ENCODE data around the gene CLDN18.

The CLDN18 gene

GRCh38 chr3:138012526-138012925, 2.6 kb downstream of the CLDN18 start:
- Histone ChIP-seq H3K79me2 (ENCODE audit: insufficient read depth, low read depth) (no peaks in the 10 kb centered on the region), H3K36me3 (ENCODE audit: insufficient read depth) (no peaks in the 10 kb centered on the region), H3K27me3 (ENCODE audit: insufficient read depth, low read depth) (no peaks in the 10 kb centered on the region), H3K4me3 (IDR thresholded peaks at IDR 0.05; ENCODE audit: insufficient read depth, low read depth, low read length) (no peak overlapping the region), H3K27ac (no peak overlapping the region), H3K4me1 (ENCODE audit: low read depth, poor library complexity, severe bottlenecking) (no peaks in the 10 kb centered on the region), H2AFZ (ENCODE audit: low read depth) (no peak overlapping the region), H4K20me1 (ENCODE audit: insufficient read depth) (no peaks in the 10 kb centered on the region), H3K9ac (no peak overlapping the region), H3K4me2 (no peak overlapping the region)
- TF ChIP-seq CTCF (conservative IDR thresholded peaks at IDR 0.05; ENCODE audit: low read depth, low read length): no peak

- no peak overlapping the region for H3K4me2 ChIP-seq
- H3K79me2 ChIP-seq (ENCODE audit: insufficient read depth, low read depth): no peaks in the 10 kb centered on the region
- H4K20me1 ChIP-seq (ENCODE audit: insufficient read depth): no peaks in the 10 kb centered on the region
- H3K27me3 ChIP-seq (ENCODE audit: insufficient read depth, low read depth): no peaks in the 10 kb centered on the region
- no peak overlapping the region for H3K9ac ChIP-seq
- H3K4me1 ChIP-seq (ENCODE audit: low read depth, poor library complexity, severe bottlenecking): no peaks in the 10 kb centered on the region
- no peak overlapping the region for H2AFZ ChIP-seq (ENCODE audit: low read depth)
- H3K4me3 ChIP-seq (IDR thresholded peaks at IDR 0.05; ENCODE audit: insufficient read depth, low read depth, low read length): no peak overlapping the region
- TF ChIP-seq CTCF (conservative IDR thresholded peaks at IDR 0.05; ENCODE audit: low read depth, low read length): no peak
- no peaks in the 10 kb centered on the region for H3K36me3 ChIP-seq (ENCODE audit: insufficient read depth)
- H3K27ac ChIP-seq: no peak overlapping the region
Measured at GRCh38 chr3:138016065-138016464, 6.1 kb downstream of the CLDN18 start.

- Histone ChIP-seq H3K36me3 (ENCODE audit: insufficient read depth) (no peaks in the 10 kb centered on the region), H3K79me2 (ENCODE audit: insufficient read depth, low read depth) (no peaks in the 10 kb centered on the region), H3K27ac (no peak overlapping the region), H4K20me1 (ENCODE audit: insufficient read depth) (no peaks in the 10 kb centered on the region), H3K9ac (no peak overlapping the region), H3K27me3 (ENCODE audit: insufficient read depth, low read depth) (no peaks in the 10 kb centered on the region), H3K4me2 (no peak overlapping the region), H2AFZ (ENCODE audit: low read depth) (no peak overlapping the region), H3K4me1 (ENCODE audit: low read depth, poor library complexity, severe bottlenecking) (no peaks in the 10 kb centered on the region), H3K4me3 (IDR thresholded peaks at IDR 0.05; ENCODE audit: insufficient read depth, low read depth, low read length) (no peak overlapping the region)
- no peak for TF ChIP-seq CTCF (conservative IDR thresholded peaks at IDR 0.05; ENCODE audit: low read depth, low read length)
Measured at GRCh38 chr3:138019281-138020069, 9.5 kb downstream of the CLDN18 start.

GRCh38 chr3:138023754-138024153, 13.8 kb downstream of the CLDN18 start:
- H2AFZ ChIP-seq (ENCODE audit: low read depth): no peak overlapping the region
- no peaks in the 10 kb centered on the region for H3K27me3 ChIP-seq (ENCODE audit: insufficient read depth, low read depth)
- no peak overlapping the region for H3K4me3 ChIP-seq (IDR thresholded peaks at IDR 0.05; ENCODE audit: insufficient read depth, low read depth, low read length)
- H3K27ac ChIP-seq: no peak overlapping the region
- no peak overlapping the region for H3K9ac ChIP-seq
- H3K4me1 ChIP-seq (ENCODE audit: low read depth, poor library complexity, severe bottlenecking): no peaks in the 10 kb centered on the region
- no peak for TF ChIP-seq CTCF (conservative IDR thresholded peaks at IDR 0.05; ENCODE audit: low read depth, low read length)
- no peaks in the 10 kb centered on the region for H3K36me3 ChIP-seq (ENCODE audit: insufficient read depth)
- H4K20me1 ChIP-seq (ENCODE audit: insufficient read depth): no peaks in the 10 kb centered on the region
- no peaks in the 10 kb centered on the region for H3K79me2 ChIP-seq (ENCODE audit: insufficient read depth, low read depth)
- no peak overlapping the region for H3K4me2 ChIP-seq
